NCI-H82 (cell line): ENCODE data around the gene NT5DC3.
"Not testable (repeated sequence)": the region's sequence is repeated elsewhere in the genome, so short reads cannot be mapped to it uniquely, and the experiment has no call there.

ENCODE experiments used
- DNase-seq: peaks from one replicate; lab custom pipeline; 2025; lab: John Stamatoyannopoulos, UW

Gene NT5DC3

GRCh38 chr12:103832048-103832997 is 8.7 kb downstream of the NT5DC3 start:
- no peak for DNase-seq

- no peak for DNase-seq
These were observed 10.2 kb downstream of the NT5DC3 start for GRCh38 chr12:103830730-103831320.

- DNase-seq = no peak
These were observed 10.9 kb downstream of the NT5DC3 start for GRCh38 chr12:103830025-103830725.

- DNase-seq = no peak
These were observed 11.9 kb downstream of the NT5DC3 start for GRCh38 chr12:103829092-103829491.

GRCh38 chr12:103827911-103828391 is 13.1 kb downstream of the NT5DC3 start:
- peak; percentile 22 for DNase-seq

GRCh38 chr12:103824845-103825244 is 16.2 kb downstream of the NT5DC3 start:
- DNase-seq = no peak

GRCh38 chr12:103824290-103824689 is 16.7 kb downstream of the NT5DC3 start:
- DNase-seq = no peak

GRCh38 chr12:103823871-103824270 is 17.2 kb downstream of the NT5DC3 start:
- DNase-seq = no peak

GRCh38 chr12:103821773-103822172 is 19.3 kb downstream of the NT5DC3 start:
- no peak for DNase-seq

- no peak for DNase-seq
These were observed 20.0 kb downstream of the NT5DC3 start for GRCh38 chr12:103820881-103821489.

- DNase-seq = no peak
These were observed 20.7 kb downstream of the NT5DC3 start for GRCh38 chr12:103820361-103820760.

- DNase-seq = no peak
These were observed 21.1 kb downstream of the NT5DC3 start for GRCh38 chr12:103819892-103820291.

- no peak for DNase-seq
These were observed 21.7 kb downstream of the NT5DC3 start for GRCh38 chr12:103819312-103819711.

GRCh38 chr12:103817791-103818190 is 23.2 kb downstream of the NT5DC3 start:
- no peak for DNase-seq

GRCh38 chr12:103816663-103817062 is 24.4 kb downstream of the NT5DC3 start:
- no peak for DNase-seq

GRCh38 chr12:103814436-103814835 is 26.6 kb downstream of the NT5DC3 start:
- no peak for DNase-seq

GRCh38 chr12:103813949-103814348 is 27.1 kb downstream of the NT5DC3 start:
- no peak for DNase-seq

GRCh38 chr12:103813426-103813825 is 27.6 kb downstream of the NT5DC3 start:
- DNase-seq = no peak

GRCh38 chr12:103812789-103813188 is 28.2 kb downstream of the NT5DC3 start:
- no peak for DNase-seq

- no peak for DNase-seq
These were observed 29.2 kb downstream of the NT5DC3 start for GRCh38 chr12:103811791-103812190.

GRCh38 chr12:103810111-103810510 is 30.9 kb downstream of the NT5DC3 start:
- DNase-seq = no peak

GRCh38 chr12:103809639-103810038 is 31.4 kb downstream of the NT5DC3 start:
- not testable (repeated sequence) for DNase-seq
